ENCODE results near the gene ZFYVE9.

Gene ZFYVE9

GRCh38 chr1:52259886-52260285 lies 118.0 kb downstream of the ZFYVE9 start:
- DNase-seq, result no peak

- no peak for DNase-seq
Measured at GRCh38 chr1:52263153-52263910, 121.4 kb downstream of the ZFYVE9 start.

GRCh38 chr1:52264530-52265115 lies 122.7 kb downstream of the ZFYVE9 start:
- DNase-seq, result no peak

GRCh38 chr1:52266507-52266906 lies 124.6 kb downstream of the ZFYVE9 start:
- DNase-seq, result no peak

- no peak for DNase-seq
Measured at GRCh38 chr1:52268372-52268771, 126.5 kb downstream of the ZFYVE9 start.

GRCh38 chr1:52281518-52281917 lies 139.6 kb downstream of the ZFYVE9 start:
- no peak for DNase-seq

GRCh38 chr1:52288286-52288685 lies 146.4 kb downstream of the ZFYVE9 start:
- DNase-seq, result no peak

GRCh38 chr1:52294580-52294979 lies 152.7 kb downstream of the ZFYVE9 start:
- no peak for DNase-seq

- DNase-seq, result peak in 1 of 2 donors; percentile 14
Measured at GRCh38 chr1:52296345-52296744, 154.5 kb downstream of the ZFYVE9 start.

- DNase-seq, result no peak
Measured at GRCh38 chr1:52305417-52306226, 163.7 kb downstream of the ZFYVE9 start.

- DNase-seq, result no peak
Measured at GRCh38 chr1:52306227-52307006, 164.5 kb downstream of the ZFYVE9 start.

GRCh38 chr1:52321061-52321460 lies 179.2 kb downstream of the ZFYVE9 start:
- DNase-seq, result no peak

GRCh38 chr1:52323731-52324130 lies 181.8 kb downstream of the ZFYVE9 start:
- no peak for DNase-seq

GRCh38 chr1:52325786-52326185 lies 183.9 kb downstream of the ZFYVE9 start:
- no peak for DNase-seq

GRCh38 chr1:52328615-52329014 lies 186.7 kb downstream of the ZFYVE9 start:
- DNase-seq, result no peak

- no peak for DNase-seq
Measured at GRCh38 chr1:52332411-52332810, 190.5 kb downstream of the ZFYVE9 start.

GRCh38 chr1:52334906-52335528 lies 193.1 kb downstream of the ZFYVE9 start:
- DNase-seq, result no peak

- no peak for DNase-seq
Measured at GRCh38 chr1:52337439-52337838, 195.6 kb downstream of the ZFYVE9 start.

- no peak for DNase-seq
Measured at GRCh38 chr1:52341655-52342260, 199.9 kb downstream of the ZFYVE9 start.

GRCh38 chr1:52343979-52344378 lies 202.1 kb downstream of the ZFYVE9 start:
- DNase-seq, result no peak

- no peak for DNase-seq
Measured at GRCh38 chr1:52345252-52345651, 203.4 kb downstream of the ZFYVE9 start.

GRCh38 chr1:52346653-52347052 lies 204.8 kb downstream of the ZFYVE9 start:
- no peak for DNase-seq
